Measurements from ENCODE around the gene ELAVL4.

DNA sequence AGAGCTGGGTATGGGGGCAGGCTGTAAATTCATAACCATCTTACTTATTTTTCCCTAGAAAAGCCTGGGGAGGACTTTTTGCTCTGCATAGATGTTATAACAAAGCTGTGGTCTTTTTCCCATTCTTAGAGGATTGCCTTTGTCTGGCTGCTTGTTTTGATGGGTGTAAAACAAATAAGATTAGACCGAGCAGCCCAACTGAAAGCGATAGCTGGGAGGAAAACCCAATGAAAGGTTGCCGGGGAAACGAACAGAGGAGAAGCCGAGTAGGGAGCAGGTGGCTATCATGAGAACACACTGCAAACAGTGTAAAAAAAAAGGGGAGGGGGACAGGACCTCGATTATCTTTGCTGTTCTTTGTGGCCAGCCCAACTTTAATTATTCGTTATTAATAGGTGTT lies 1.9 kb downstream of the ELAVL4 start:
- TF ChIP-seq EZH2 (IDR thresholded peaks at IDR 0.05; ENCODE audit: insufficient read depth, low read length) = no peak
- no peak for TF ChIP-seq CTCF (IDR thresholded peaks at IDR 0.05; ENCODE audit: insufficient read depth, low read depth, low read length)
